Lower leg skin (tissue), 3 donors: ENCODE measurements around the gene TTC4.

Experiments used
- POLR2A ChIP-seq, 2 donors: fragments of 450-650 bp; IDR thresholded peaks; one replicate each; pipeline ENCODE4 v1.6.1; 2016 to 2017; ENCODE audit warnings: antibody characterized with exemption in 2 of 2, mild to moderate bottlenecking in 1 of 2, moderate library complexity in 1 of 2
- TF ChIP-seq, protein P1 (sequence below), 3 donors: fragments of 450-650 bp; IDR thresholded peaks; one replicate each; pipeline ENCODE4 v1.5.1; 2016; ENCODE audit warnings: antibody characterized with exemption in 3 of 3, mild to moderate bottlenecking in 3 of 3, moderate library complexity in 2 of 3

DNA sequence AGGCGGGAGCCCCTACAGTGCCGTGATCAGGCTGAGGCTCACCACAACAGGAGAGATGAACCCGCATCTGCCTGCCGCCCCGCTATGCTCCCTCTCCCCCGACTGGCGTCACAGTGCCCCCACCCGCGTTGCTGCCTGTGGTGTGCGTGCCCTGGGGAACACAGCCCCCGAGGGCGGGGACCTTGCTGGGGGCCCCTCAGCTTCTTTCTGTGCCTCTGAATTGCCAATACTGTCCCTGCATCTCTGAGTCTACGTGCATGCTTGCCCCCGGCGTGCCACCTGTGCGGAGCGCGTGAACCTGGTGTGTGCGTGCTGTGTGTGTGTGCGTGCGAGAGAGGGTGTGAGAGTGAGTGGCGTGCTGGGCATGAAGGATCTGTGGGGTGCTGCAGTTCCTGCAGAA, 38.4 kb downstream of the TTC4 start:
- no peak for TF ChIP-seq POLR2A (IDR thresholded peaks at IDR 0.05)
- TF ChIP-seq, protein P1, sequence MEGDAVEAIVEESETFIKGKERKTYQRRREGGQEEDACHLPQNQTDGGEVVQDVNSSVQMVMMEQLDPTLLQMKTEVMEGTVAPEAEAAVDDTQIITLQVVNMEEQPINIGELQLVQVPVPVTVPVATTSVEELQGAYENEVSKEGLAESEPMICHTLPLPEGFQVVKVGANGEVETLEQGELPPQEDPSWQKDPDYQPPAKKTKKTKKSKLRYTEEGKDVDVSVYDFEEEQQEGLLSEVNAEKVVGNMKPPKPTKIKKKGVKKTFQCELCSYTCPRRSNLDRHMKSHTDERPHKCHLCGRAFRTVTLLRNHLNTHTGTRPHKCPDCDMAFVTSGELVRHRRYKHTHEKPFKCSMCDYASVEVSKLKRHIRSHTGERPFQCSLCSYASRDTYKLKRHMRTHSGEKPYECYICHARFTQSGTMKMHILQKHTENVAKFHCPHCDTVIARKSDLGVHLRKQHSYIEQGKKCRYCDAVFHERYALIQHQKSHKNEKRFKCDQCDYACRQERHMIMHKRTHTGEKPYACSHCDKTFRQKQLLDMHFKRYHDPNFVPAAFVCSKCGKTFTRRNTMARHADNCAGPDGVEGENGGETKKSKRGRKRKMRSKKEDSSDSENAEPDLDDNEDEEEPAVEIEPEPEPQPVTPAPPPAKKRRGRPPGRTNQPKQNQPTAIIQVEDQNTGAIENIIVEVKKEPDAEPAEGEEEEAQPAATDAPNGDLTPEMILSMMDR (IDR thresholded peaks at IDR 0.05), result no peak
